ENCODE results near the gene RAET1G.
"Not testable (repeated sequence)": the region's sequence is repeated elsewhere in the genome, so short reads cannot be mapped to it uniquely, and the experiment has no call there.

The RAET1G gene

GRCh38 chr6:149922642-149923326 lies at the start of gene RAET1G:
TSS of gene RAET1G (minus strand) at chr6:149923121. CDS start at chr6:149923010, 111 bp downstream.
- TF ChIP-seq, protein P1, sequence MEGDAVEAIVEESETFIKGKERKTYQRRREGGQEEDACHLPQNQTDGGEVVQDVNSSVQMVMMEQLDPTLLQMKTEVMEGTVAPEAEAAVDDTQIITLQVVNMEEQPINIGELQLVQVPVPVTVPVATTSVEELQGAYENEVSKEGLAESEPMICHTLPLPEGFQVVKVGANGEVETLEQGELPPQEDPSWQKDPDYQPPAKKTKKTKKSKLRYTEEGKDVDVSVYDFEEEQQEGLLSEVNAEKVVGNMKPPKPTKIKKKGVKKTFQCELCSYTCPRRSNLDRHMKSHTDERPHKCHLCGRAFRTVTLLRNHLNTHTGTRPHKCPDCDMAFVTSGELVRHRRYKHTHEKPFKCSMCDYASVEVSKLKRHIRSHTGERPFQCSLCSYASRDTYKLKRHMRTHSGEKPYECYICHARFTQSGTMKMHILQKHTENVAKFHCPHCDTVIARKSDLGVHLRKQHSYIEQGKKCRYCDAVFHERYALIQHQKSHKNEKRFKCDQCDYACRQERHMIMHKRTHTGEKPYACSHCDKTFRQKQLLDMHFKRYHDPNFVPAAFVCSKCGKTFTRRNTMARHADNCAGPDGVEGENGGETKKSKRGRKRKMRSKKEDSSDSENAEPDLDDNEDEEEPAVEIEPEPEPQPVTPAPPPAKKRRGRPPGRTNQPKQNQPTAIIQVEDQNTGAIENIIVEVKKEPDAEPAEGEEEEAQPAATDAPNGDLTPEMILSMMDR (IDR thresholded peaks at IDR 0.05; ENCODE audit: low read depth, low read length) = no peak
- TF ChIP-seq EZH2phosphoT487 (IDR thresholded peaks at IDR 0.05; ENCODE audit: low read depth) = no peak
- Histone ChIP-seq H3K27ac (ENCODE audit: low read length) (no peak within 1 kb of the TSS), H3K4me2 (ENCODE audit: low read length) (no peak within 1 kb of the TSS), H4K20me1 (ENCODE audit: insufficient read depth, low read length) (no peaks in the 10 kb centered on the region), H3K36me3 (replicated peaks; ENCODE audit: low read depth, low read length) (no peaks in the 10 kb centered on the region), H3K27me3 (ENCODE audit: low read depth, low read length) (no peaks in the 10 kb centered on the region), H2AFZ (ENCODE audit: low read depth, low read length) (no peak within 1 kb of the TSS), H3K4me3 (ENCODE audit: low read length) (no peak within 1 kb of the TSS), H3K4me1 (ENCODE audit: low read length) (no peaks in the 10 kb centered on the region), H3K79me2 (ENCODE audit: low read length) (no peaks in the 10 kb centered on the region), H3K9ac (ENCODE audit: low read length) (no peak within 1 kb of the TSS), H3K9me3 (ENCODE audit: insufficient read depth, low read length) (no peaks in the 10 kb centered on the region)

DNA sequence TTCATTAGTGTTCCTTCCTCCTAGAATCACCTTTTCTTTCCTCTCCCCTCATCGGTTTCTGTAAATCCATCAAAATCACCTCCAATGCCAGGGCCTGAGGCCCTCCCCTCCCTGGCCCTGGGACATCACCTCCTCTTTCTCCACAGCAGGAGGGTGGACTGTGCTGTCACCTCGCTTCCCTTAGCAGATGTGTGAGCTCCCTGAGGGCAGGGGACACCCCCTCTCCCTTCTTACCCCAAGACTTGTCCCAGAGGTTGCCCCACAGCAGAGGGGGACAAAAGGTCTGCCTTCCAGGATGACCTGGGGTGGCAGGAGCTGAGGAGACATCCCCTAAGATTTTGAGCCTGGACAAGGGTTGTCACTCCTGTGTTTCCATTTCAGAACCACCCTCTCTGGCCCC lies 46.7 kb upstream of the RAET1G start:
- no peak overlapping the region for H3K9ac ChIP-seq (ENCODE audit: low read length)
- H3K27ac ChIP-seq (ENCODE audit: low read length) = no peak overlapping the region
- H3K4me3 ChIP-seq (ENCODE audit: low read length) = no peak overlapping the region
- H4K20me1 ChIP-seq (ENCODE audit: insufficient read depth, low read length) = no peaks in the 10 kb centered on the region
- no peaks in the 10 kb centered on the region for H3K4me1 ChIP-seq (ENCODE audit: low read length)
- TF ChIP-seq, protein P1 (IDR thresholded peaks at IDR 0.05; ENCODE audit: low read depth, low read length) = no peak
- no peak for TF ChIP-seq EZH2phosphoT487 (IDR thresholded peaks at IDR 0.05; ENCODE audit: low read depth)
- no peaks in the 10 kb centered on the region for H3K9me3 ChIP-seq (ENCODE audit: insufficient read depth, low read length)
- no peaks in the 10 kb centered on the region for H3K36me3 ChIP-seq (replicated peaks; ENCODE audit: low read depth, low read length)
- H3K4me2 ChIP-seq (ENCODE audit: low read length) = no peak overlapping the region
- H3K79me2 ChIP-seq (ENCODE audit: low read length) = no peaks in the 10 kb centered on the region
- no peak overlapping the region for H2AFZ ChIP-seq (ENCODE audit: low read depth, low read length)
- H3K27me3 ChIP-seq (ENCODE audit: low read depth, low read length) = no peaks in the 10 kb centered on the region

GRCh38 chr6:149968909-149969308 lies 46.0 kb upstream of the RAET1G start:
- H3K27me3 ChIP-seq (ENCODE audit: low read depth, low read length); H3K9me3 ChIP-seq (ENCODE audit: insufficient read depth, low read length); H2AFZ ChIP-seq (ENCODE audit: low read depth, low read length); H3K9ac ChIP-seq (ENCODE audit: low read length); H4K20me1 ChIP-seq (ENCODE audit: insufficient read depth, low read length); H3K4me3 ChIP-seq (ENCODE audit: low read length); H3K27ac ChIP-seq (ENCODE audit: low read length); H3K79me2 ChIP-seq (ENCODE audit: low read length); H3K36me3 ChIP-seq (replicated peaks; ENCODE audit: low read depth, low read length); H3K4me2 ChIP-seq (ENCODE audit: low read length); H3K4me1 ChIP-seq (ENCODE audit: low read length): not testable (repeated sequence)

DNA sequence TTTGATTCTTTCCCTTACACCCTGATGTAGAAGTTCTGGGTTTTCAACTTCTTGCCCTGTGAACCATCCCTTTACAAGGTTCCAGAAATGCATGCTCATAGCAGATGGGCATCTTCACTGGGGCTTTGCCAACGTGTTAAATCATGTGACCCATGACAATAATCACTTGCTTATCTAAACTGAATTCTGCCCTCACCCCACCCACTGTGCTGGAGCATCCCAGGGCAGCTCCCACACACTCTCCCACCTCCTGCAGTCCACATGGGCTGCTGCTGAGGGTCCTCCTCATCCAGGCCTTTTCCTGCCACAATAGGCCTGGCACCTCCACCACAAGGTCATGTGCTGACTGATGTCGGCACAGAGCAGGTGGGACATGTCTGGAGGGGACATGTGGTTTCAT lies 45.1 kb upstream of the RAET1G start:
- H3K27ac ChIP-seq (ENCODE audit: low read length); H3K27me3 ChIP-seq (ENCODE audit: low read depth, low read length); H3K79me2 ChIP-seq (ENCODE audit: low read length); H3K36me3 ChIP-seq (replicated peaks; ENCODE audit: low read depth, low read length); H3K9ac ChIP-seq (ENCODE audit: low read length); H3K9me3 ChIP-seq (ENCODE audit: insufficient read depth, low read length); H3K4me1 ChIP-seq (ENCODE audit: low read length); H3K4me2 ChIP-seq (ENCODE audit: low read length); H3K4me3 ChIP-seq (ENCODE audit: low read length); H4K20me1 ChIP-seq (ENCODE audit: insufficient read depth, low read length); H2AFZ ChIP-seq (ENCODE audit: low read depth, low read length): not testable (repeated sequence)

GRCh38 chr6:149967591-149967990 lies 44.7 kb upstream of the RAET1G start:
- Histone ChIP-seq H3K36me3 (replicated peaks; ENCODE audit: low read depth, low read length) (no peaks in the 10 kb centered on the region), H3K79me2 (ENCODE audit: low read length) (no peaks in the 10 kb centered on the region), H2AFZ (ENCODE audit: low read depth, low read length) (no peak overlapping the region), H3K4me2 (ENCODE audit: low read length) (no peak overlapping the region), H3K9ac (ENCODE audit: low read length) (no peak overlapping the region), H3K9me3 (ENCODE audit: insufficient read depth, low read length) (no peaks in the 10 kb centered on the region), H3K27ac (ENCODE audit: low read length) (no peak overlapping the region), H3K27me3 (ENCODE audit: low read depth, low read length) (no peaks in the 10 kb centered on the region), H3K4me3 (ENCODE audit: low read length) (no peak overlapping the region), H3K4me1 (ENCODE audit: low read length) (no peaks in the 10 kb centered on the region), H4K20me1 (ENCODE audit: insufficient read depth, low read length) (no peaks in the 10 kb centered on the region)
- TF ChIP-seq, protein P1 (IDR thresholded peaks at IDR 0.05; ENCODE audit: low read depth, low read length) = no peak
- TF ChIP-seq EZH2phosphoT487 (IDR thresholded peaks at IDR 0.05; ENCODE audit: low read depth) = no peak

GRCh38 chr6:149966319-149966718 lies 43.4 kb upstream of the RAET1G start:
- not testable (repeated sequence) for H3K27me3 ChIP-seq (ENCODE audit: low read depth, low read length); H2AFZ ChIP-seq (ENCODE audit: low read depth, low read length); H3K9me3 ChIP-seq (ENCODE audit: insufficient read depth, low read length); H3K79me2 ChIP-seq (ENCODE audit: low read length); H3K36me3 ChIP-seq (replicated peaks; ENCODE audit: low read depth, low read length); H3K4me3 ChIP-seq (ENCODE audit: low read length); H3K9ac ChIP-seq (ENCODE audit: low read length); H3K4me1 ChIP-seq (ENCODE audit: low read length); H4K20me1 ChIP-seq (ENCODE audit: insufficient read depth, low read length); H3K27ac ChIP-seq (ENCODE audit: low read length); H3K4me2 ChIP-seq (ENCODE audit: low read length)

Measured in OCI-LY3 (cell line).